ENCODE results near the gene ANXA2. TPM values are rescaled to one million over a fixed set of nuclear protein-coding genes. Genes with fewer than 3 reads are reported as not detected.
A peak's percentile ranks its signal among the peaks of the same experiment; 100 is the strongest.

Gene ANXA2
- 1,000 to 10,000 TPM; 4,445 to 5,074 (median 4,643) TPM for total RNA-seq (2021; fragmentation: NEBNext Ultra II Directional; extraction: Animal tissue kit (Norgen Biotek cat#: 25700))
- long read RNA-seq, transcript ANXA2-203 (14 exons, 1,444 nt): minor isoform, 627 of 9,710 reads
- long read RNA-seq, transcript ANXA2-204 (13 exons, 1,435 nt): major isoform, 7,660 of 9,710 reads
- long read RNA-seq, transcript ANXA2-202 (14 exons, 1,676 nt): minor isoform, 37 of 9,710 reads
- long read RNA-seq, transcript ANXA2-201 (13 exons, 1,444 nt): minor isoform, 15 of 9,710 reads
- long read RNA-seq, partial matches to known transcripts: 552 of 9,710 reads
- long read RNA-seq, other reads (novel, unspliced or antisense): 806 of 9,710 reads

DNA sequence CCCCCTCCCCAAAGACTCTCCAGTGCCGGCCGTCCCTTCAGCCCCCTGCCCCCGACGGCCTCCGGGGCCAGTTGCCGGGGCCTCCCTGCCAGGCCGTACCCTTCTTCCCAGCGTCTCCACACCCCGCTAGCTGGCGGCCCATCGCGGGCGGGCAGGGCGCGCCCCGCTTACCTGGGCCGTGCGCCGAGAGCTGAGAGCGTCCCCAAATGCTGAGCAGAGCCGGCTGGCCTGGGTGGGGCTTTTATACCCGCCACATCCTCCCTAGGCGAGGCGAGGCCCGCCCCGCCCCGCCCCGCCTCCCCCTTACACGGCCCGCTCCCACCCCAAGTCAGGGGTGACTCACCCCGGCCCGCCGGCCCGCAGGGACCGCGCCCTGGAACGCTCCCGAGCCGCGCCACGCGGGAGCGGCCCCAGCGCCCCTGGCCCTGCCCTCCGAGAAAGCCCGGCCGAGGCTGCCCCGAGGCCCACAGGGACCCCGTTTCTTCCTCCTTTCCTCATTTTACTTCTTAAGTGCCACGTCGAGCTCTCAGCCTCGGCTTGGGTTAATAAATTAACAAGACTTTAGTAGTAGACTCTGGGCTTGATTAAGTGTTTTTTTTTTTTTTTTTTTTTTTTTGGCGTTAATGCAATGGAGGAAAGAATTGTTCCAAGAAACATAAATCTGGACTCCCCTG, at the start of gene ANXA2:
TSS of gene ANXA2 (minus strand) at position 215 of the 674 bp plus-strand sequence. CDS start 11,911 bp downstream, outside the sequence.
- peak; percentile 88 for DNase-seq
- TF ChIP-seq, protein P1, sequence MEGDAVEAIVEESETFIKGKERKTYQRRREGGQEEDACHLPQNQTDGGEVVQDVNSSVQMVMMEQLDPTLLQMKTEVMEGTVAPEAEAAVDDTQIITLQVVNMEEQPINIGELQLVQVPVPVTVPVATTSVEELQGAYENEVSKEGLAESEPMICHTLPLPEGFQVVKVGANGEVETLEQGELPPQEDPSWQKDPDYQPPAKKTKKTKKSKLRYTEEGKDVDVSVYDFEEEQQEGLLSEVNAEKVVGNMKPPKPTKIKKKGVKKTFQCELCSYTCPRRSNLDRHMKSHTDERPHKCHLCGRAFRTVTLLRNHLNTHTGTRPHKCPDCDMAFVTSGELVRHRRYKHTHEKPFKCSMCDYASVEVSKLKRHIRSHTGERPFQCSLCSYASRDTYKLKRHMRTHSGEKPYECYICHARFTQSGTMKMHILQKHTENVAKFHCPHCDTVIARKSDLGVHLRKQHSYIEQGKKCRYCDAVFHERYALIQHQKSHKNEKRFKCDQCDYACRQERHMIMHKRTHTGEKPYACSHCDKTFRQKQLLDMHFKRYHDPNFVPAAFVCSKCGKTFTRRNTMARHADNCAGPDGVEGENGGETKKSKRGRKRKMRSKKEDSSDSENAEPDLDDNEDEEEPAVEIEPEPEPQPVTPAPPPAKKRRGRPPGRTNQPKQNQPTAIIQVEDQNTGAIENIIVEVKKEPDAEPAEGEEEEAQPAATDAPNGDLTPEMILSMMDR (IDR thresholded peaks at IDR 0.05): no peak
- H3K4me1 Mint-ChIP-seq (ENCODE audit: low read depth): peaks cover 75% of the 10 kb centered on the region
- peaks cover 44% of the 10 kb centered on the region for H3K36me3 Mint-ChIP-seq (ENCODE audit: low read depth)
- peaks cover 40% of the 10 kb centered on the region for H3K27me3 Mint-ChIP-seq (ENCODE audit: insufficient read depth)
- peaks cover 13% of the 10 kb centered on the region for H3K9me3 Mint-ChIP-seq
- H3K27ac Mint-ChIP-seq: peak within 1 kb of the TSS; percentile 99
- H3K4me3 Mint-ChIP-seq: peak within 1 kb of the TSS; percentile 100

DNA sequence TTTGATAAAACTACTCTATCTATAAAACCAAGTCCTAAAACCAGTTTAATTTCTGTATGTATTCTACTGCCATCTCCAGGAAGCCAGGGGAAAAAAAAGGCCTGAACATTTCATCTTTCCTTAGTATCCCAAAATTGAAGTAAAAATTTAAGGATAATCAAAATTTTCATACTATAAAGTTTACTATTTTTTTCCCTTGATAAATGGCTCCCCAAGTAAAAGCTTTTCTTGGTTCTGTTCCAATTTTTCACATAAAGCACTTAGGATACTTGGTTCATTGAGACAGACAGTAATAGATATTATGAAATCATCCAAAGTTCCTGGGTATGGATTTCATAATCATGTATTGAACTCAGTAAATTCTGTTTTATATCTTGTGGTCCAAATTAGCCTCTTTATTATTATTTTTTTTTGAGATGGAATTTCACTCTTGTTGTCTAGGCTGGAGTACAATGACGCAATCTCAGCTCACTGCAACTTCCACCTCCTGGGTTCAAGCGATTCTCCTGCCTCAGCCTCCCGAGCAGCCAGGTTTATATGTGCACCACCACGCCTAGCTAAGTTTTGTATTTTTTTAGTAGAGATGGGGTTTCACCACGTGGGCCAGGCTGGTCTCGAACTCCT, 46.6 kb upstream of the ANXA2 start:
- Mint-ChIP-seq H3K27ac (no peak overlapping the region), H3K4me3 (no peak overlapping the region), H3K4me1 (ENCODE audit: low read depth) (peaks cover 44% of the 10 kb centered on the region), H3K36me3 (ENCODE audit: low read depth) (peaks cover 9% of the 10 kb centered on the region; the same call in 1 of the 2 replicates), H3K27me3 (ENCODE audit: insufficient read depth) (no peaks in the 10 kb centered on the region), H3K9me3 (no peaks in the 10 kb centered on the region)
- peak; percentile 40 for DNase-seq
- TF ChIP-seq, protein P1 (IDR thresholded peaks at IDR 0.05): peak; percentile 82

DNA sequence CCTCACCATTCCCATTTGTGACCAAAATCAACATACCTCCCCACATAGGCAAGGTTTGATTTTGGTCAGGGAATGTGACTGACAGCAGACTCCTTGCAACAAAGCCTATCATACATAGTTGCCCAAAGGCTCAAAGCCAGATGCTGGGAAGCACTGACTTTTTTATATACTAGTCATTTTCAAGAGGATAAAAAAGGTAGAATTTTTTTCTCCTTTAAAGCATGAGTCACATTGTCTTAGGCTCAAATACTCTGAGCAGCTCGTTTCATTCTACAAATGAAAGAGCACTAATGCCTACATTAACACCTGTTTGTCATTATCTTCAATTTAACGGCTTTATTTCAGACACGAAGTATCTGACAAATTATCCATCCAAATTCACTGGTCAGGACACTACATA, 45.0 kb upstream of the ANXA2 start:
- no peaks in the 10 kb centered on the region for H3K27me3 Mint-ChIP-seq (ENCODE audit: insufficient read depth)
- no peaks in the 10 kb centered on the region for H3K9me3 Mint-ChIP-seq
- no peaks in the 10 kb centered on the region; the same call in 1 of the 2 replicates for H3K36me3 Mint-ChIP-seq (ENCODE audit: low read depth)
- peak overlapping the region; percentile 37 for H3K4me3 Mint-ChIP-seq
- peak overlapping the region; percentile 66 for H3K27ac Mint-ChIP-seq
- TF ChIP-seq, protein P1 (IDR thresholded peaks at IDR 0.05): no peak
- H3K4me1 Mint-ChIP-seq (ENCODE audit: low read depth): peaks cover 44% of the 10 kb centered on the region
- DNase-seq: peak; percentile 38

DNA sequence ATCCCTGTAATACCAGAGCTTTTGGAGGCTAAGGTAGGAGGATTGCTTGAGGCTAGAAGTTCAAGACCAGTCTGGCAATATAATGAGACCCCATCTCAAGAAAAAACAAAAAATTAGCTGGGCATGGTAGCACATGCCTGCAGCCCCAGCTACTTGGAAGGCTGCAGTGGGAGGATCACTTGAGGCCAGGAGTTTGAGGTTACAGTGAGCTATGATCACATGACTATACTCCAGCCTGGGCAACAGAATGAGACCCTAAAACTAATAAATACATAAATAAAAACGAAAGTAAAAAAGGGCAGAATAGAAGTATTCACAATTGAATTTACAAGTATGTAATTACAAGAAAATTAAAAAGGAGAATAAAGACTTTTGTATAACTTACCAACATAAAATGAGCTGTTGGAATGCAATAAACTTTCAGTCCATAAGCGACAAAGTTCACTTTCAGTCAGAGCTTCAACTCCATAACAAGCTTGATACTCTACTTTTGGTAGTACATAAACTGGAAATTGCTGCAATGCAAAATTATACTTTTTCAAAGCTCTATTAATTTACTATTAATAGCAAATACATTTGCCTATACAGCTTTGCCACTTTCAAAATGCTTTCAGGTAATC, 44.4 kb upstream of the ANXA2 start:
- H3K27ac Mint-ChIP-seq: peak overlapping the region; percentile 38
- TF ChIP-seq, protein P1 (IDR thresholded peaks at IDR 0.05): no peak
- H3K36me3 Mint-ChIP-seq (ENCODE audit: low read depth): no peaks in the 10 kb centered on the region; the same call in 1 of the 2 replicates
- H3K27me3 Mint-ChIP-seq (ENCODE audit: insufficient read depth): no peaks in the 10 kb centered on the region
- no peak for DNase-seq
- peak overlapping the region; percentile 15; the same call in 1 of the 2 replicates for H3K4me3 Mint-ChIP-seq
- no peaks in the 10 kb centered on the region for H3K9me3 Mint-ChIP-seq
- peaks cover 44% of the 10 kb centered on the region for H3K4me1 Mint-ChIP-seq (ENCODE audit: low read depth)

DNA sequence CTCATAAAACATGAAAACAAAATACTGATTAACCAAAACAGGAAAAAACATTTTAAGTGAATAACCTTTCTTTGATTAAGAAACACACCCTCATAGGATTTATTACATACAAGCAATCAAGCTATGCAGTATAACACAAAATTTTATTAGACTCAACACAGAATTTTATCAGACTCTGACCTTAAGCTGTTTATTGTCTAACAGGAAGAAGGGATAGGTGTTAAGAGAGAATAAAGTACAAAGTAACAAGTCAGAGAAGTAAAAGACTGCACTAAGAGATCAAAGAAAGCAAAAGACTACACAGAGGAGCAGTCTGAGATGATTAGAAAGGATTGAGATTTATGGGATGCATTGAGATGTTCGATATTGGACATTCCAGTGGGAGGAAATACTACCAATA, 43.5 kb upstream of the ANXA2 start:
- no peak for DNase-seq
- Mint-ChIP-seq H3K9me3 (no peaks in the 10 kb centered on the region), H3K27me3 (ENCODE audit: insufficient read depth) (no peaks in the 10 kb centered on the region), H3K27ac (no peak overlapping the region), H3K4me3 (no peak overlapping the region), H3K36me3 (ENCODE audit: low read depth) (no peaks in the 10 kb centered on the region; the same call in 1 of the 2 replicates), H3K4me1 (ENCODE audit: low read depth) (peaks cover 44% of the 10 kb centered on the region)
- TF ChIP-seq, protein P1 (IDR thresholded peaks at IDR 0.05): no peak

Data from HFFc6 (cell line).